Coronary artery (tissue), 2 donors: ENCODE results near the gene IGLL1.
"Not testable (repeated sequence)": the region's sequence is repeated elsewhere in the genome, so short reads cannot be mapped to it uniquely, and the experiment has no call there.

Source experiments
- DNase-seq: peaks from one replicate; pipeline ENCODE4 v3.0.0-alpha.2; 2017; ENCODE audit warnings: low spot score
- H3K27ac ChIP-seq, 2 donors: fragments of 200-600 bp; sonication (generic); one replicate each; pipeline ENCODE4 v1.5.1; 2016 to 2019
- H3K4me3 ChIP-seq: fragments of 200-600 bp; sonication (generic); 2 replicates; pipeline ENCODE4 v1.5.1; 2016; ENCODE audit warnings: mild to moderate bottlenecking, moderate library complexity
- CTCF ChIP-seq: fragments of 200-600 bp; sonication (generic); IDR thresholded peaks from one replicate; pipeline ENCODE4 v1.5.1; 2019; ENCODE audit warnings: antibody characterized with exemption

IGLL1 gene

GRCh38 chr22:23565305-23565914 is 14.7 kb downstream of the IGLL1 start:
- H3K4me3 ChIP-seq: peak overlapping the region; percentile 74
- H3K27ac ChIP-seq: no peak overlapping the region
- TF ChIP-seq CTCF: no peak
- no peak for DNase-seq

GRCh38 chr22:23564276-23564675 is 15.8 kb downstream of the IGLL1 start:
- no peak for DNase-seq
- Histone ChIP-seq H3K27ac (no peak overlapping the region), H3K4me3 (no peak overlapping the region)
- TF ChIP-seq CTCF: no peak

DNA sequence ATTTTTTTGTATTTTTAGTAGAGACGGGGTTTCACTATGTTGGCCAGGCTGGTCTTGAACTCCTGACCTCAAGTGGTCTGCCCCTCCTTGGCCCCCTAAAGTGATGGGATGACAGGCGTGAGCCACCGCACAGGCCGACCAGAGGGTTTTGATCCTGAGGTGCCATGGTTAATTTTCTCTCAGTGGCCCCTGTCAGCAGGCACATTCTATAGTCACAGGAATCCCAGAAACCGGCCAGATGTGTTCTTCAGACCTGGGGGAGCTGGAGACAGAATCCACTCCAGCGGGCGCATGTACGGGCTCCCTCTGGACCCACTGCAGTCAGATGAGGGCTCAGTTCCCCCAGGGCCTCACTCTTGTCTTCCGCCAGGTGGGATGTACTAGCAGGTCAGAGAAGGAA is 17.0 kb downstream of the IGLL1 start:
- H3K4me3 ChIP-seq: no peak overlapping the region
- TF ChIP-seq CTCF: no peak
- no peak for DNase-seq
- no peak overlapping the region for H3K27ac ChIP-seq

DNA sequence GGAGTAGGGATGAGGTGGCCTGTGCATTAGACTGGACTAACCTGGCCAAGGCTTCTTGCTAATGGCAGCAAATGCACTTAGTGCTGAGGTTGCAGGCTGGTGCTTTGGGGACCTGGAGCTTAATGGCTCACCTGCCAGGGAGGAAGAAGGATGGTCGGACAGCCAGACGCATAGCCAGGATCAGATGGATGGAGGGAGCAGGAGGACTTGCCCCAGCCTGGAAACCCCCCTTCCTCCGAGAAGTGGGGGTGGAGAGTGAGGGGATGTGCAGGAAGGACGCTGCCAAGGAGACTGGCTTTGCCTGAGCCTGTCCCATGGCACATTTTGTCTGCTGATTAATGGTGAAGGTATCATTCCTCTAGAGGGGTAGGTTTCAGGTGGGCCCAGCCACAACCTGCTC is 17.9 kb downstream of the IGLL1 start:
- no peak overlapping the region for H3K27ac ChIP-seq
- no peak for TF ChIP-seq CTCF
- no peak for DNase-seq
- H3K4me3 ChIP-seq: no peak overlapping the region

GRCh38 chr22:23561025-23561510 is 19.0 kb downstream of the IGLL1 start:
- not testable (repeated sequence) for H3K27ac ChIP-seq, H3K4me3 ChIP-seq, DNase-seq

DNA sequence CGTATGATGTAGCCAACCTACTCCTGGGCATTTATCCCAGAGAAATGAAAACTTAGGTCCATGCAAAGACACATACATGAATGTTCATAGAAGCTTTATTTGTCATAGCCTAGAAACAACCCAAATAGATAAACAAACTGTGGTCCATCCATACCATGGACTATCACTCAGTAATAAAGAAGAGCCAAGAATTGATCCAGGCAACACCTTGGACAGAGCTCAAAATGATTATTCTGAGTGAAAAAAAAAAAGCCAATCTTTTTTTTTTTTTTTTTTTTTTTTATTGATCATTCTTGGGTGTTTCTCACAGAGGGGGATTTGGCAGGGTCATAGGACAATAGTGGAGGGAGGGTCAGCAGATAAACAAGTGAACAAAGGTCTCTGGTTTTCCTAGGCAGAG is 19.9 kb downstream of the IGLL1 start:
- not testable (repeated sequence) for H3K4me3 ChIP-seq, H3K27ac ChIP-seq, DNase-seq

DNA sequence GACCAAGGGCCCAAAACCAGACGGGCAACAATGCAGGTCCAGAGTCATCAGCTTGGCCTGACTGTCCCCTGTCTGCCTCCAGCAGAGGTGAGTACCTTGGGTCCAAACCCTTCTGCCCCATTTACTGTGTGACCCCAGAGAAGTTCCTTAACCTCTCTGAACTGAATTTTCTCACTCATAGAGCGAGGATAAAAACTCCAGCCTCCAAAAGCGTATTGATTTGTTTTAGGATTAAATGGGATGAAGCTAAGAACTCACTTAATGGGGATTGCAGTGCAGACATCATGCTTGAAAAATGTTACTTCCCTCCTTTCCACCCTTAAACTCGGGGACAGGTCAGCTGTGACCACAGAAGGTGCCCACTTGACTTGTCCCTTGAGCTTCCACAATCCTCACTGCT is 22.6 kb downstream of the IGLL1 start:
- H3K27ac ChIP-seq: no peak overlapping the region
- TF ChIP-seq CTCF: no peak
- DNase-seq: no peak
- no peak overlapping the region for H3K4me3 ChIP-seq

GRCh38 chr22:23557036-23557435 is 23.1 kb downstream of the IGLL1 start:
- Histone ChIP-seq H3K4me3 (no peak overlapping the region), H3K27ac (no peak overlapping the region)
- DNase-seq: no peak
- TF ChIP-seq CTCF: no peak
